HuH-7.5 (cell line): ENCODE data around the gene MCRIP1.

Experiments
- DNase-seq: peaks from one replicate; pipeline ENCODE4 v3.0.0; 2011; ENCODE audit warnings: low spot score

Gene MCRIP1

GRCh38 chr17:81860756-81861568, 27.9 kb upstream of the MCRIP1 start:
- peak; percentile 99 for DNase-seq

- DNase-seq: no peak
These were observed 27.0 kb upstream of the MCRIP1 start, which contains the start of gene P4HB for GRCh38 chr17:81859906-81860755. Gene P4HB, minus strand, starts transcription at chr17:81860535. Its CDS starts 64 bp downstream, at chr17:81860471.

GRCh38 chr17:81858967-81859905, 26.1 kb upstream of the MCRIP1 start:
- DNase-seq: no peak

DNA sequence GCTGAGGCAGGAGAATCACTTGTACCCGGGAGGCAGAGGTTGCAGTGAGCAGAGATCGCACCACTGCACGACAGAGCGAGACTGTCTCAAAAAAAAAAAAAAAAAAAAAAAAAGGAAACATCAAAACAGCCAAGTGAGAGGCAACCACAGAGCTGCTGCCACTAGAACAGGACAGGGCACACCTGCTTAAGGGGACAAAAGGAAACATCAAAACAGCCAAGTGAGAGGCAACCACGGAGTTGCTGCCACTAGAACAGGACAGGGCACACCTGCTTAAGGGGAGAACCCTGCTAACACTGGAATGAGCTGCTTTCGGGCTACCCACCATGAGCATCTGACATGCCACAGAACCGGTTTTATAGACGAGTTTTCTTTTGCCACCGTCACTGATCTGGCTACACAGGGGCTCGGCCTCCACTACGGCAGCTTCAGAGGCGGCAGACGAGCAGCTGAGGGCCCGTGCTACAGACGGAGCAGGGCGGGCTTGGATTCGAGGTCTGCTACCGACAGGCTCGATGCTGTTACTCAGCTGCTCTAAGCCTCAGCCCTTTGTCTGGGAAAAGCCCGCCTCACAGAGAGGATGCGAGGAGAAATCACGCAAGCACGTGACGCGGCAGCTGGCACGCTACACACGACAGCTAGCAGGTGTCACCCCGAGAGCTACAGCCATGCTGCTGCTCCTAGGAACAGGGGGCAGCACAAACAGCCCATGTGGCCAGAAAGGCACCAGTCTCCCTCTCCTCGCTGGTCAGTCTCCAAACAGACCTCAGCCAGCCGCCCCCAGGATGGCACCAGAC, 25.3 kb upstream of the MCRIP1 start:
- DNase-seq: no peak

- no peak for DNase-seq
These were observed 22.1 kb upstream of the MCRIP1 start for GRCh38 chr17:81854974-81855774.

GRCh38 chr17:81852237-81852636, 19.1 kb upstream of the MCRIP1 start:
- no peak for DNase-seq

- DNase-seq: no peak
These were observed 18.3 kb upstream of the MCRIP1 start for GRCh38 chr17:81851423-81851822.

GRCh38 chr17:81849457-81849856, 16.4 kb upstream of the MCRIP1 start:
- DNase-seq: no peak

DNA sequence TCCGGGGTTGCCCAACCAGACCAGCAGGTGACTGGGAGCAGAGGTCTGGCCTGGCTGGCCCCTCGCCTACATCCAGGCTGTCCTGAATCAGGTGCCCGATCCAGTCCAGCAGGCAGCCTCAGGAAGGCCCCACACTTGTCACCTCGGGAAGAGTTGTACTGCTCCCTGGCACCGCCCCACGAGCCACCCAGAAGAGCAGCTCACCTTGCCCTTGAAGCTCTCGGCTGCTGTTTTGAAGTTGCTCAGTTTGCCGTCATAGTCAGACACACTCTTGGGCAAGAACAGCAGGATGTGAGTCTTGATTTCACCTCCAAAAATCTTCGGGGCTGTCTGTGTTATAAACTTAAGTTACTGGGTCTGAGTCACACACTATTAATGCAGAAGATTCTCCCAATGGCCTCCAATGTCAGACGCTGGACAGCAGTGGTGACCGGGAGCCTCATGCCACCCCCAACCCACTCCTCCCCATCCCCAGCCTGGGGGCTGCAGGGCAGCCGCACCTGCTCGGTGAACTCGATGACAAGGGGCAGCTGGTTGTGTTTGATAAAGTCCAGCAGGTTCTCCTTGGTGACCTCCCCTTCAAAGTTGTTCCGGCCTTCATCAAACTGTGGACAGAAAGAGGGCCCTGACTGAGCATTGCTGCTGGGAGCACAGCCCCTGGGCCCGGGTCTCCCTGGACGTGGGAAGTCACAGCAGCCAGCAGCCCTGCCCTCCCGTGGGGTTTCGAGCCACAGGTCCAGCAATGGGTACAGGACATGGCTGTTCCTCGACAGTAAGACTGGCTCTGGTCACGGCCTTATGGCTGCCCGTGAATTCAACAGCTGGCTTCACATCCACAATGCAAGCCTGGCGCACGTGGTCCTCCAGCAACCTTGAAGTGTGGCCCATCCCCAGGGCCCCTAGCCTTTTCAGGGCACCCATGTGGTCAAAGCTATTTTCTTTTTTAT, 13.9 kb upstream of the MCRIP1 start:
- no peak for DNase-seq

DNA sequence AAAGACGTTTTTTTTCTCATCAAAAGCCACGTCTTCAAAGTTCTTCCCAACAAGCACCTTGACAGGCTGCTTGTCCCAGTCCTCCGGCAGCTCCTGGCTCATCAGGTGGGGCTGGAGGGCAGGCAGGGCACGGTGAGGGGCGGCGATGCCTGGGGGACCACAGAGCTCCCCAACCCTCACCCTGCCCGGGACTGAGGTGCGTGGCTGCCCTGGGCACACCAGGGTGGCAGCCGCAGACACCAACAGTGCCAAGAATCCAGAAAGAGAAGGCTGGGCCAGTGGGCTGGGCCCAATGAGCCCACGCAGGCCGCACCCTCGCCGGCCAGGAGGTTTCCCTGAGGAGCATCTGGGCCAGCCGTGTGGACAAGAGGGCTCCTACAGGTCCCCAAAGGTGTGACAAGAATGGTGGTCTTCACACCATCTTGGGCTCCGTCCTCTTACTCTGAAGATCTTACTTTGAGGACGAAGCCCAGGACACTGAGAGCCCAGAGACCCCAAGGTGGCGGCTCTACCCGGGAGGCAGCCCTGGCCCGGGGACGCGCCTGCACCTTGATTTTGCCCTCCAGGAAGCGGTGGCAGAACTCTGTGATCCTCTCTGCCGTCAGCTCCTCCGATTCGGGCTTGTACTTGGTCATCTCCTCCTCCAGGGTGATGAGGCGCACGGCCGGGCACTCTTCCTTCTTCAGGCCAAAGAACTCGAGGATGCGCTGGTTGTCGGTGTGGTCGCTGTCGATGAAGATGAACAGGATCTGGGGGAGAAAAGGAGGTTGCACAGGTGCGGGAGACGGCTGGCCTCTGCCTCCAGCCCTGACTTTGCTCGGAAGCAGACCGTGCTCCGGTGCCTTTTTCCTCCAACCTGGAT, 13.0 kb upstream of the MCRIP1 start:
- no peak for DNase-seq

- no peak for DNase-seq
These were observed 12.3 kb upstream of the MCRIP1 start for GRCh38 chr17:81845361-81845760.

GRCh38 chr17:81844887-81845286, 11.8 kb upstream of the MCRIP1 start:
- no peak for DNase-seq

- DNase-seq: no peak
These were observed 11.3 kb upstream of the MCRIP1 start for GRCh38 chr17:81844327-81844851.

DNA sequence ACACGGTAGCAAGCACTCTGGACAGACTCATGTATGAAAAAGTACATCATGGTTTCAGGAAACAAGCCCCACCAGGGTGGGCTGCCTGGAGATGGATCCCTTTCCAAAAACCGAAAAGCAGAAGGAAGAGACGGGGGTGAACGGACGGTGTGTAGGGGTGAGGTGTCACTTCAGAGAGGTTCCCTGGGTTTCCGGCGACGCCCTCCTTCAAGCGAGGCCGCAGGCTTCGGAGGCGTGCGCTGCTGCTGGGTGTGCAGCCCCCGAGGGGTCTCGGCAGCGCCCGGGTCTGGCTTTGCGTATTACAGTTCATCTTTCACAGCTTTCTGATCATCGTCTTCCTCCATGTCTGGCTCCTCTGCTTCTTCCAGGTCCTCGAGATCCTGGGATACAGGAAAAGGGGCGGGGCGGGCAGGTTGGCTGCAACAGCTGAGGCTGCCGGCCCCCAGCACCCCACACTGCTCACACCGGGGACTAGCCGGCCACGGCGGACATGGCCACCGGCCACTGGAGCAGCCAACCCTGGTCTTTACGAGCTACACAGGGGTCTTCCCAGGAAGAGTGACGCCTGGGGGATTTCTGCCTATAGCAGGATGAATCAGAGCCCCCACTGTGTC, 10.7 kb upstream of the MCRIP1 start:
- no peak for DNase-seq

DNA sequence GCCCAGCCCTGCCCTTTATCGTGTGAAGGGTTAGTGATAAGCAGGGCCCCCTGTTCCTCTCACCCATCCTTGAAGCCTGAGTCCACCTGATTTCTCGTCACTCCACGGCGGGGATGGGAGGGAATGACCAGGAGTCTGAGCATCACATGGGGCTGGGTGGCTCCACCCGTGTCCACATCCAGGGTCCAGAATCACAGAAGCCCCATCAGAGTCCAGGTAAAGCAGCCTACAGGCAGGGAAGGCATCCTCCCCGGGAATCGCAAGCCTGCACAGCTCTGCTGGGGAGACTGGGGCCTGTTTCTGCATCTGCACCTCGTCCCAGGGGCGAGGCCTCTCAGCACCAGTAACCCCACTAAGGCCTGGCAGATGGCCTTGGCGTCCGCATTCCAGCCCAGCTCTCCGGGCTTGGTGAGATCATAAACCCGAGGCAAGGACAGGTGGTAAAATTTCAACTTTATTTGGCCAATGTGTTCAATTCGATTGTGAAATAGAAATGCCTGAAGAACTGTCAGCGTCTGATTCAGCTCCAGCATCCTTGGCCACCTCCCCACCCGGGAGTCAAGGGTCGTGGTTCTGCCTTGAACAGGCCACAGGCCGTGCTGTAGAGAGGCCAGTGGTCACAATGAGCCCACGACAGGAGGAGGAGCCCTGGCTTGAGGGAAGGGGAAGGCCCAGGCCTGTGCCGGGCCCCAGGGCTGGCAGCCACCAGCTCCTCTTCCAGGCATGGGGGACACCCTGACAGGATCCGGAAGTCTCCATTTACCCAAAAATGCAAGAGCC, 9.8 kb upstream of the MCRIP1 start:
- no peak for DNase-seq

- no peak for DNase-seq
These were observed 9.3 kb upstream of the MCRIP1 start for GRCh38 chr17:81842378-81842724.

DNA sequence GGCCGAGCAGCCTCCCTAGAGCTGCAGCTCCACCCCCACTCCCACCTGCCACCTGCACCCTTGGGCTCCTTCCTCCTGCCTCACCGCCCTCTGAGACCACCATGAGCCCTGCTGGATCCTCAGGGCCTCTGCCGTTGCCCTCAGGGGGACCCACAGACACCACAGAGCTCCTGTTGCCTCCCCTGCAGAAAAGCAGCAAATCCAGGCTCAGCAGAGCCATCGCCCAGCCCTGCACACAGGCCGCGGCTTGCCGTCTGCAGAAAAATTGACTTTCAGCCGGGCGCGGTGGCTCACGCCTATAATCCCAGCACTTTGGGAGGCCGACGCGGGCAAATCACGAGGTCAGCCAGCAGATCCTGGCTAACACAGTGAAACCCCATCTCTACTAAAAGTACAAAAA, 8.8 kb upstream of the MCRIP1 start:
- no peak for DNase-seq
